HPDE6-E6E7 (cell line): ENCODE data around the gene TM9SF3.

ENCODE experiments used
- DNase-seq: peaks from one replicate; pipeline ENCODE4 v3.0.0; 2011; ENCODE audit warnings: missing footprints; ENCODE audit errors: extremely low spot score

TM9SF3 gene

GRCh38 chr10:96586419-96587263 lies at the start of gene TM9SF3:
TM9SF3 (minus strand) TSS chr10:96587012; CDS start chr10:96586835, 177 bp downstream.
- peak; percentile 60 for DNase-seq

DNA sequence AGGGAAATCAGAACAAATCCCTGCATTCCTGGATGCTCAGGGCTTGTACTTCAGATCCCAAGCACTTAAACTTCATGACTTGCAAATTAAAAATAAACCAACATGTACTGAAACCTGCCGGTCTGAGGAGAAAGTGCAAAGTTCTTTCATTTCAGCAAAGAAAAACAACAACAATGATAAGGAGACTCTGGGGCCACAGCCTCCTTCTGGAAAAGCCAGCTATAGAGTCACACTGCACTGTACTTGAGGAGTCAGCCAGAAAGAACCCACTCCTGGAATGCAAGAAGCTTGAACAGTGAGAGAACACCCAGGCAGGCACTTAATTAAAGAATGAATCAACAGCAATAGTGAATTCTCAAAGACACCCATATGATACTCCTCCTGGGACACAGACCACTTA lies 49.7 kb upstream of the TM9SF3 start:
- no peak for DNase-seq

DNA sequence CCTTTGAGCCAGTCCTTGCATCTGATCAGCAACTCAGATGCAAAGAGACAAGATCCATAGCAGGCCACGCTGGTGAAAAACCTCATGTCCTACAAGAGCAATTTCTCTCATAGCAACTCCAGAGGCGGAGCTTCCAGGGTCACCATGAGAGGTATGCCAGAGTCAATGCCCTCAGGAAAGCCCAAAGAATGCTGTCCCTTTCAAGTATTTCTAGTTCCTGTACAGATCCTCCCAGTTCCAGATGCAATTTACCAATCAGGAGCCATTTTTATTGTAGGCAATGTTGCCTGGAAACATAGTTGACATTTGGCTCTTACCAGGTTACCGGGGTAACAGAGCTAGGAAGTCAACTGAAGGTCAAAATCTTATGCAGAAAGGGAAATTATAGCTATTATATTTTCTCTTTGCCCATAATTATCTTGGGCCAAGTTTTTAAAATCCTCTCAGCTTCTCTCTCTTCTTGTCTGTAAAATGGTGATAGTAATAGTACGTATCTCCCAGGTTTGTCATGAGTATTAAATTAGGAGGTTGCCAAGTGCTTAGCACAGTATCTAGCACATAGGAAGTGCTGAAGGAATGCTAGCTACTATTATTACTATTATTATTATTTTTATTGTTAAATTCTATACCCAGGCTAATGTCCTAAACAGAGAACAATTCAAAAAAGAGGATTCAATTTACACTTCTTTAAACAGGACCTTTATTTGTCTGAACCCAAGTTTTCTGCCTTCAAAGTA lies 46.3 kb upstream of the TM9SF3 start:
- DNase-seq, result no peak

DNA sequence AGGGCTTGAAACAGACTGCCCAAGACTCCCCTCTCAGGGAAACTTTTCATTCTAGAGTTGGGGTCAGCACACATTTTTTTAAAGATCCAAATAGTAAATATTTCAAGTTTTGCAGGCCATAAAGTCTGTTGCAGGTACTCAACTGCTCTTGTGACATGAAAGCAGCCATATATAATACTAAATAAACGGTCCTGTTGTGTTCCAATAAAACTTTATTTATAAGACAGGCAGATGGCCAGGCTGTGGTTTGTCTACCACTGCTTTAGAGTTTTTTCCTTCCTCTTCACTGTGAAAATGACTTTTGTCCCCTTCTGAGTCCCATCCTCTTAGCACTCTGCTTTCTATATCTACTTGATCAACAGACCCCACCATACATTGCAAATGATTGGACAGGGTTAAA lies 40.5 kb upstream of the TM9SF3 start:
- DNase-seq, result no peak

DNA sequence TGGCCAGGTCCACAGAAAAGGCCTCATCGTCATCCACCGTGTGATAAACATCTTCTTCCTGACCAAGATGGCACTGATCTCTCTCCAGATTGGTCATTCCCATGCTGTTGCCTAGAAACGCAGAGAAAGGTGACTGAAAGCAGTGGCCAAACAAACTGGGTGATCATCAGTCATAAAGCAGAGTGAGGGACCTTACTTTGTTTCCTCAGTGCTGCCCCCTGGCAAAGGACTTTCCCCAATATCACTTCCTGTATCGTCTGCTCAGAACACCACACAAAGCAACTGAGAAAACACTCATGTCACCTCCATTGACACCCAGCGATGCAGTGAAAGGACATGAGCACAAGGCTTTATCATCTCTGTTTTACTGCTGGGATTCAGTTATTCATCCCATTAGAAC lies 40.0 kb upstream of the TM9SF3 start:
- no peak for DNase-seq

DNA sequence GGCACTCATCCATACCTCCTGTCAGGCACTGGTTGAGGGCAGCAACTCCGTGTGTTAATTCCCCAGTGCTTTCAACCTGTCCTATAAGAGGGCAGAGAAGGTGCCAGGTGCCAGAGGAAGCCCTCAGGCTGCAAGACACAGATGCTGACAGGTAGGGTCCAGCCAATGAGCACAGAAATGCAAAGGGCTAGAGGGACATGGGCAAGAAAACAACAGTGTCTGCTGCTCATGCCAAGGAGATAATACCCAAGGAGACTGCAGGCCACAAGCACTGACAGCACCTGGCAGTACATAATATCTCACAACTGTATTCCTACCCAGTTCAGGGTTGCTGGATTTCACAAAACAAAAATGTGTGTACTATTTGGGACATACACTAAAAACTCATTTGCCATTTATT lies 38.4 kb upstream of the TM9SF3 start:
- DNase-seq, result no peak

DNA sequence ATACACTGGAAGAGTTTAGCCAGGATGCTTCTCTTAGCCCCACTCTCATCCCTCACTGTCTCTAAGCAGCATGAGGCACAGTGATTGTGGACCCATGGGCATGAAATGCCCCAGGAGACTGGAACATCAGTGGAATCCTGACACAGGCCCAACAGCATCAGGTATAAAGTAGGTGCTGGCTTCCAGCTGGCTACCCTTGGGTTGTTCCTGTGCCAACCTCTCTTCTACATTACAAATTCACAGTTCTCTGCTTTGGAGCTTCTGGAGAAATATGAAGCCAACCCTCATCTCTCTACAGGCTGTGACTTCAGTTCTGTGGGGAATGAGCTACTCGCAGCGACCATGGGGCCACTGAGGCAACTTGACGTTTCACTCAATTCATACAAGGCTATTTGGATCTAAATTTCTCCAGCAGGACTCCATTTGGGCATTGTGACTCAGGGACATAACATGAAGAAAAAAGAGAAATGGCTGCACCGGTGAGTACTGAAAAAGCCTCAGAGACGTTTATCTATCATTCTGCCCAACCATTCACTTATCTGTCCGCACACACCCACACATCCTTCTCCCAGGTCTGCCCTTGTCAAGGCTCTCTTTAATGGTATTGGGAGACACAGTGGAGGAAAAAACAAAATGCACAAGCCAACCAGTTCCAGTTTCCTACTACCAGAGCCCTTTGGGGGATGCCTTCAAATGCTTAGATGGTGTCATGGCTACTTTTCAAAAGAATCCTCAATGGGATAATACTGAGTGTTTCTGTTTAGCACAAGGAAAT lies 35.4 kb upstream of the TM9SF3 start:
- no peak for DNase-seq

DNA sequence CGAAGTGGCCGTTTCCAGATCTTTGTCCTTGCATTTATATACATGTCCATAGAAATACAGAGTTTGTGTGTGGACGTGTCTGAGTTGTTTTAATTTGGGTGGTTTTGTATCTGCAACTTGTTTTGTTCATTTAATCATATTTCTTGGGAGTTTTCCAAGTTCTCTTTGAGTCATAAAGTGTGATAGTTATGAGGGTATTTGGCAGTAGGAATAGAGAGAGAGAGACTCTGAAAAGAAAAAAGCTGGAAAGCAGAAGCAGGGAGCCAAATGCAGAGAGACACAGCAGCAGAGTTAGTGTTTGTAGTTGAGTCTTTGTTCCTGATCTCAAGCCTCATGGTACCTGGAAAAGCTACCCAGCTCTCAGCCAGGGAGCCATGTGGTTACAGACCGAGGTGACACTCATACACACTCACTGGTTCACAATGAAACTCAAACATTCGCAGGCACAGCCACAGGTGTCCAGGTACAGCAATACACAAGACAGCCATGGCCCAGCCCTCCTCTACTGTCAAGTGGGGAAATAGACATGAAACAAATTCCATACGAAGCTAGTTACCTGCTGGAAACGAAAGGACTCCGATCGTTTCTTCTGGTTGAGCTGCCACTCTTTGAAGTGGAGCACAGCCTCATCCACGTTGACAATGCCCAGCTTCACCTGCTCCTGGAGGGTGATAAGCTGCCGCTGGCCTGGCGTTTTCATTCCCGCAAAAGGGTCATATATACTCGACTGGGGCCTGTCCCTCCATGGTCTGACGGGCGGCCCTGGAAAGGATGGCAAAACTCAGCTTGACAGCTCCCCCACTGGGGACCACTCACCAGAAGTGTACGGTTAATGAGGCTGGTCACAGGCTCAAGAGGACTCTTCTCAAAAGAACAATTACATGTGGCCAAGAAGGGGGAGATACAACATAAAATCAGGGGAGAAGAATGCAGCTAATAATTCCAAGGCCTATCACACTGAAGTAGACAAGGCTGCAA lies 33.3 kb upstream of the TM9SF3 start:
- no peak for DNase-seq

- DNase-seq, result no peak
Measured at GRCh38 chr10:96619120-96619519, 32.3 kb upstream of the TM9SF3 start.

DNA sequence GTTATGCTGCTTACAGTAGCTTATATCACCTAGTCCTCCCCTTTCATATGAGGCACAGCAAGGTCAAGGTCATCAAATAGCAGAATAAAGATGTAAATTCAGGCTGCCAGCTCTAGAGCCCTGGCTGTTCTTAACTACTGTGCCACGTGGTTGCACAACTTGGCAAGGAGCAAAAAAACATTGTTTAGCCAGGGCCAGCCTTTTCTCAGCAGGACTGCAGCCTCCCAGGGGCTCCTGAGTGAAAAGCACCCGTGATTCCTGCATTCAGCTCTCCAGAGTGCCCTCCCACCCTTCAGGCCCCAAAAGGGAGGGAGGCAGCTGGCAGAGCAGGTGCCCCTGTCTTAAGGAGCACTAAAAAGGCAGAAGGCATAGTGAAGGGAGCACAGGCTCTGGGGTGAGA lies 31.8 kb upstream of the TM9SF3 start:
- DNase-seq, result no peak

DNA sequence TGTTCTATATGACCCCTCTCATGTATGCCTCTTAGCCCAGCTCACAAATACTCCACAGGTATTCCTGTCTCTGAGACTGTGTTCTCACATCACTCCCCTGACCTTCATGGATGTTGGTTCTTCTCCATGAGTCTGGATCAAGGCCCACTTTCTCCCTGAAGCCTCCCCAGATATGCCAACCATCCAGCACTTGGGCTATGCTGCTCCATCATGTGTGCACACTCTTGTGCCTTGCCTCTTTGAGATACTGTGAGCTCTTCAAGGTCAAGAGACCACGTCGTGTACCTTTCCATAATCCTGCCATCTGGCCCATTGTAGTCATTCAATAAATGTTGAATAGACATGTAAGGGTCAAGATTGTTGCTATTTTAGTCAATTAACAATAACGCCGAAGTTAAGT lies 30.1 kb upstream of the TM9SF3 start:
- DNase-seq, result no peak

DNA sequence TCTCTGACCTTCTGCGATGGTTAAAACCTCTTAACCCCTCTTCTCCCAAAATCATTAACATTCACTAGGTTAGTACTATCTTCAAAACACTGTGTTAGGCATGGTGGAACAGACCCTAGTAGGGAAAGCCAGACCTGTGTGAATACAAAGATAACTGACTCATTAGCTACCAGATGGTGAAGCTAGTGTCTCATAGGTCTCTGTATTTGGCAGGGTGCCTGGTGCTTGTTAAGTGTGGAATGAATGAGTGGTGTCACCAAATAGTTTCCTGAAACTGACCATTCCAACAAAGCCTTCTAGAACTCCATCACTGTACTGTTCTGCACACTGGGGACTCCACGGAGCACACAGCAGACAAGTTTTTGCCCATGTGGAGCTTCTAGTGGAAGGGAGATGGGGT lies 27.7 kb upstream of the TM9SF3 start:
- DNase-seq, result peak; percentile 61

- peak; percentile 15 for DNase-seq
Measured at GRCh38 chr10:96613576-96613975, 26.8 kb upstream of the TM9SF3 start.

- no peak for DNase-seq
Measured at GRCh38 chr10:96612055-96612830, 25.4 kb upstream of the TM9SF3 start.

GRCh38 chr10:96610817-96611216 lies 24.0 kb upstream of the TM9SF3 start:
- DNase-seq, result no peak

DNA sequence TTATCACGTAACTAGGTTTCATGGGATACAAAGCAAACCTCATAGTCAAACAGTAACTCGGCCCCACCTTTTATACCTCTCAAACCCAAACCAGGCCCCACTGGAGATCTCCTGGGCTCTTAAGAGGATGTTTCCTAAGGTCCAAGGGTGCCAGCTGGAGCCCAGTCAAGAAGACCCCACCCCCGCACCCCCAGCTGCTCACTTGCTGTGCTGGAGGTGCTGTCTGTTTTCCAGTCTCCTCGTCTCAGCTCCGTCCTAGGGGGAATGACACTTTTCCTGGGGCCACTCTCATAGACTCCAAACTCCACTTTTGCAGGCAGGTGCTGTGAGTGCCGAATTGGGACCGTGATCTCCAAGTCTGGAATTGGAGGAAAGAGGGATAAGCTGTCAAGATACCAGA lies 22.7 kb upstream of the TM9SF3 start:
- no peak for DNase-seq

- no peak for DNase-seq
Measured at GRCh38 chr10:96608805-96609204, 22.0 kb upstream of the TM9SF3 start.

- no peak for DNase-seq
Measured at GRCh38 chr10:96608262-96608661, 21.4 kb upstream of the TM9SF3 start.

DNA sequence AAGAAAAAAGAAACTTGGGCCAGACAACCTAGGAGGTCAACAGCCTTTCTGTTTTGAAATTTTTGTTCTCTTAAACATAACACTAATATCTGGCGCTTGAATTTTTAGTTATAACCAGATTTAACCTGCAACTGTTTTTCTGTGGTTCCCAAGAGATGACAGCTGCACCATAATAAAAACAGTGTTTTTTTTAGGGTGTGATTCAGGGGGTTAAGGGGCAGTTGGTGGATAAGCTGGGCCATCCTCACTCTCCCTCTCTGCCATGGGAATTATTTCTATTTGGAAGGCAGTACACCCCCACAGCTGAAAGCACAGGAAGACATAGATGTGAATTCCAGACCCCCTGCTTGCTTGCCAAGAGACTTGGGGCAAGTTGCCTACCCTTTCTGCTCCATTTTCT lies 20.1 kb upstream of the TM9SF3 start:
- no peak for DNase-seq

- DNase-seq, result no peak
Measured at GRCh38 chr10:96606216-96606615, 19.4 kb upstream of the TM9SF3 start.
